A549 (cell line): ENCODE data around the gene HSPB2. TPM values are rescaled to one million over a fixed set of nuclear protein-coding genes. Genes with fewer than 3 reads are reported as not detected.
"Not testable (repeated sequence)": the region's sequence is repeated elsewhere in the genome, so short reads cannot be mapped to it uniquely, and the experiment has no call there.

Experiments used
- ATAC-seq, 2 experiments: fragments of 200-7000 bp in 1 of 2; fragments of >200 bp in 1 of 2; cut with Nextera tagmentation in 1 of 2; cut with Tn5 transposase in 1 of 2; 3 replicates each; pipeline versions ENCODE4 v1.8.0 to v1.9.1; 2018 to 2020; ENCODE audit warnings: mild to moderate bottlenecking in 1 of 2, moderate library complexity in 1 of 2
- CTCF ChIA-PET: fragments of 300-600 bp; sonication (Branson Sonifier 250); formaldehyde crosslinking; extraction: SDS; loops from one replicate; lab custom pipeline; 2021; ENCODE audit warnings: antibody characterized with exemption, inconsistent platforms; lab: Yijun Ruan, JAX
- POLR2A ChIA-PET: fragments of 350-600 bp; formaldehyde crosslinking; extraction: SDS; loops from one replicate; lab custom pipeline; 2021; ENCODE audit warnings: antibody characterized with exemption, inconsistent platforms; lab: Yijun Ruan, JAX
- DNase-seq, 2 experiments: peaks; one replicate each; pipeline versions ENCODE4 v3.0.0 to v3.0.0-alpha.2; 2011 to 2016; ENCODE audit warnings: low read depth in 1 of 2, low spot score in 1 of 2
- FAIRE-seq: peaks from 2 replicates; lab custom pipeline; 2011; peaks lifted over from hg19 to GRCh38; lab: Jason Lieb, UNC
- H3K27ac ChIP-seq, 2 experiments: fragments of >200 bp; sonication (Bioruptor Twin); formaldehyde crosslinking; 3 replicates each; pipeline ENCODE4 v1.5.1; 2016 to 2017
- H3K4me1 ChIP-seq: fragments of >200 bp; sonication (Bioruptor Twin); formaldehyde crosslinking; 3 replicates; pipeline ENCODE4 v1.6.1; 2016
- H3K4me2 ChIP-seq: fragments of >200 bp; sonication (Bioruptor Twin); formaldehyde crosslinking; 3 replicates; pipeline ENCODE4 v1.6.1; 2016
- H3K4me3 ChIP-seq: fragments of >200 bp; sonication (Bioruptor Twin); formaldehyde crosslinking; 3 replicates; pipeline ENCODE4 v1.5.1; 2016
- H3K9me3 ChIP-seq: fragments of >200 bp; sonication (Bioruptor Twin); formaldehyde crosslinking; 3 replicates; pipeline ENCODE4 v1.6.1; 2016
- ESRRA ChIP-seq: fragments of 150-350 bp; IDR thresholded peaks from 2 replicates; pipeline ENCODE4 v1.6.1; 2014; ENCODE audit warnings: mild to moderate bottlenecking, low read length, borderline replicate concordance
- FOSL2 ChIP-seq, 2 experiments: fragments of 450-650 bp in 1 of 2; fragments of >200 bp in 1 of 2; sonication (Bioruptor Twin) in 1 of 2; formaldehyde crosslinking; IDR thresholded peaks; 2 replicates each; pipeline versions ENCODE4 v1.5.0 to v1.6.1; 2016 to 2020; ENCODE audit warnings: mild to moderate bottlenecking in 1 of 2, moderate library complexity in 1 of 2
- HES2 ChIP-seq: fragments of >200 bp; sonication (Bioruptor Twin); formaldehyde crosslinking; IDR thresholded peaks from 2 replicates; pipeline ENCODE4 v1.6.1; 2016
- HMGXB4 ChIP-seq: fragments of 250-450 bp; sonication (Bioruptor Pico); IDR thresholded peaks from 2 replicates; pipeline ENCODE4 v1.5.0; 2021; ENCODE audit warnings: mild to moderate bottlenecking, moderate library complexity, borderline replicate concordance
- HOXB5 ChIP-seq: fragments of 250-450 bp; sonication (Bioruptor Pico); IDR thresholded peaks from 2 replicates; pipeline ENCODE4 v1.5.0; 2020; ENCODE audit warnings: mild to moderate bottlenecking, moderate library complexity
- JUN ChIP-seq, 2 experiments: fragments of >200 bp; sonication (Bioruptor Twin); formaldehyde crosslinking; IDR thresholded peaks; 2 replicates in 1 of 2; 3 replicates in 1 of 2; pipeline ENCODE4 v1.6.1; 2016 to 2017
- JUNB ChIP-seq: fragments of >200 bp; sonication (Bioruptor Twin); formaldehyde crosslinking; IDR thresholded peaks from 2 replicates; pipeline ENCODE4 v1.6.1; 2016
- MYC ChIP-seq: IDR thresholded peaks from 2 replicates; pipeline ENCODE4 v1.6.1; 2012; ENCODE audit warnings: mild to moderate bottlenecking, inconsistent platforms, low read length, improper control_type of control experiment, borderline replicate concordance
- NPAS2 ChIP-seq: fragments of 250-450 bp; sonication (Bioruptor Pico); IDR thresholded peaks from 2 replicates; pipeline ENCODE4 v1.8.0; 2022; ENCODE audit warnings: mild to moderate bottlenecking, moderate library complexity, borderline replicate concordance
- PHF8 ChIP-seq: fragments of 200-600 bp; sonication (generic); IDR thresholded peaks from 2 replicates; pipeline ENCODE4 v1.6.1; 2016; ENCODE audit warnings: low read depth, mild to moderate bottlenecking, antibody characterized with exemption, moderate library complexity, borderline replicate concordance
- POLR2A ChIP-seq: IDR thresholded peaks from 2 replicates; pipeline ENCODE4 v1.6.1; 2012; ENCODE audit warnings: mild to moderate bottlenecking, low read length
- RAD21 ChIP-seq, 2 experiments: fragments of >200 bp in 1 of 2; sonication (Bioruptor Twin) in 1 of 2; formaldehyde crosslinking in 1 of 2; IDR thresholded peaks in 1 of 2; conservative IDR thresholded peaks in 1 of 2; 2 replicates in 1 of 2; 3 replicates in 1 of 2; pipeline ENCODE4 v1.6.1; 2012 to 2018; ENCODE audit warnings: inconsistent platforms in 1 of 2
- RARB ChIP-seq: fragments of 250-450 bp; sonication (Bioruptor Pico); IDR thresholded peaks from 2 replicates; pipeline ENCODE4 v1.8.0; 2021; ENCODE audit warnings: mild to moderate bottlenecking, moderate library complexity
- RCOR1 ChIP-seq: fragments of 150-350 bp; IDR thresholded peaks from 2 replicates; pipeline ENCODE4 v1.6.1; 2014; ENCODE audit warnings: antibody characterized with exemption, low read length, low read depth
- RFX5 ChIP-seq: fragments of 450-650 bp; IDR thresholded peaks from 2 replicates; pipeline ENCODE4 v1.7.1; 2014; ENCODE audit warnings: antibody characterized with exemption, mild to moderate bottlenecking, moderate library complexity
- TFCP2L1 ChIP-seq: fragments of 250-450 bp; sonication (Bioruptor Pico); IDR thresholded peaks from 2 replicates; pipeline ENCODE4 v1.5.0; 2021; ENCODE audit warnings: mild to moderate bottlenecking
- ZC3H11A ChIP-seq: fragments of 450-650 bp; IDR thresholded peaks from 2 replicates; pipeline ENCODE4 v1.6.1; 2014; ENCODE audit warnings: antibody characterized with exemption, mild to moderate bottlenecking
- ZNF302 ChIP-seq: fragments of 250-450 bp; sonication (Bioruptor Pico); IDR thresholded peaks from 2 replicates; pipeline ENCODE4 v1.9.0; 2021; ENCODE audit warnings: inconsistent platforms, mild to moderate bottlenecking, moderate library complexity
- WGBS: methylation state at CpG from one replicate; pipeline ENCODE4 v1.1.6; 2017; ENCODE audit errors: missing lambda C conversion rate; 5-methylcytosine and 5-hydroxymethylcytosine counted together
- polyA plus RNA-seq, 4 experiments: library from polyadenylated mRNA; depleted of rRNA in 3 of 4; stranded (reverse); fragments of >200 nt; fragmentation: RNase III in 1 of 4; extraction: RNeasy Plus Mini Kit Qiagen cat#74134 plus additional on column Dnase treatment in 1 of 4; gene quantifications; 2 replicates in 3 of 4; 3 replicates in 1 of 4; pipeline ENCODE4 v1.2.3, GENCODE V29; 2011 to 2017
- TF ChIP-seq, protein P1 (sequence below): IDR thresholded peaks from 2 replicates; pipeline ENCODE4 v1.6.1; 2012
- TF ChIP-seq, protein P2 (sequence below): fragments of 200-600 bp; sonication (generic); IDR thresholded peaks from 2 replicates; pipeline ENCODE4 v1.6.1; 2016; ENCODE audit warnings: antibody characterized with exemption, mild to moderate bottlenecking, moderate library complexity

HSPB2 gene
- polyA plus RNA-seq, 2 of the 4 experiments (the other 2 are of a cell fraction): not detected

- H3K4me2 ChIP-seq: peak overlapping the region; percentile 84
- no peak for DNase-seq
- FAIRE-seq: no peak
- no peaks in the 10 kb centered on the region for H3K9me3 ChIP-seq
- H3K27ac ChIP-seq: peak overlapping the region; percentile 80 to 99
- H3K4me1 ChIP-seq: peaks cover 9% of the 10 kb centered on the region; the same call in 1 of the 3 replicates
- POLR2A ChIA-PET: interaction anchor here (1.1 kb wide), 1 partner anchor 47 kb away, joined by 7 read pairs; no protein-coding TSS in a partner anchor
- CTCF ChIA-PET: interaction anchor here (0.9 to 1.0 kb wide), 3 partner anchors 34 to 102 kb away, joined by 3 to 6 read pairs (median 3); no protein-coding TSS in a partner anchor
- TF ChIP-seq PHF8 (peak; percentile 28; the same call in 1 of the 2 replicates), JUN (IDR thresholded peaks at IDR 0.05) (no peak)
- ATAC-seq: peak; percentile 3 to 15; a peak in 3 of 6 replicates
- WGBS: 47% methylated on average over 6 of the region's 6 CpGs
- H3K4me3 ChIP-seq: peak overlapping the region; percentile 78
Observed at GRCh38 chr11:111879637-111879960, 32.9 kb upstream of the HSPB2 start.

GRCh38 chr11:111882202-111882601 is 30.3 kb upstream of the HSPB2 start:
- DNase-seq: no peak
- WGBS: 87% methylated on average over 5 of the region's 5 CpGs
- POLR2A ChIA-PET: interaction anchor here (1.7 kb wide), 1 partner anchor 45 kb away, joined by 7 read pairs; no protein-coding TSS in a partner anchor

GRCh38 chr11:111885053-111885452 is 27.5 kb upstream of the HSPB2 start:
- H3K9me3 ChIP-seq, CTCF ChIA-PET, H3K4me1 ChIP-seq, H3K4me2 ChIP-seq, FAIRE-seq, H3K27ac ChIP-seq, H3K4me3 ChIP-seq, ATAC-seq, POLR2A ChIA-PET, DNase-seq: not testable (repeated sequence)
- WGBS: 98% methylated on average over 4 of the region's 4 CpGs

More at GRCh38 chr11:111882202-111882601, 30.3 kb upstream of the HSPB2 start:
- Histone ChIP-seq H3K27ac (no peak overlapping the region), H3K4me2 (no peak overlapping the region), H3K9me3 (no peaks in the 10 kb centered on the region), H3K4me1 (peaks cover 9% of the 10 kb centered on the region; the same call in 1 of the 3 replicates), H3K4me3 (no peak overlapping the region)
- no peak for TF ChIP-seq HMGXB4 (CRISPR knock-in tag)
- no peak for TF ChIP-seq MYC
- no peak for TF ChIP-seq TFCP2L1
- TF ChIP-seq JUNB: no peak
- no peak for TF ChIP-seq RAD21 (conservative IDR thresholded peaks at IDR 0.05 in 1 of 2, IDR thresholded peaks at IDR 0.05 in 1 of 2)
- TF ChIP-seq, protein P1, sequence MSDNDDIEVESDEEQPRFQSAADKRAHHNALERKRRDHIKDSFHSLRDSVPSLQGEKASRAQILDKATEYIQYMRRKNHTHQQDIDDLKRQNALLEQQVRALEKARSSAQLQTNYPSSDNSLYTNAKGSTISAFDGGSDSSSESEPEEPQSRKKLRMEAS: no peak
- no peak for TF ChIP-seq RFX5
- no peak for TF ChIP-seq POLR2A
- no peak for TF ChIP-seq HOXB5 (CRISPR knock-in tag)
- TF ChIP-seq, protein P2, sequence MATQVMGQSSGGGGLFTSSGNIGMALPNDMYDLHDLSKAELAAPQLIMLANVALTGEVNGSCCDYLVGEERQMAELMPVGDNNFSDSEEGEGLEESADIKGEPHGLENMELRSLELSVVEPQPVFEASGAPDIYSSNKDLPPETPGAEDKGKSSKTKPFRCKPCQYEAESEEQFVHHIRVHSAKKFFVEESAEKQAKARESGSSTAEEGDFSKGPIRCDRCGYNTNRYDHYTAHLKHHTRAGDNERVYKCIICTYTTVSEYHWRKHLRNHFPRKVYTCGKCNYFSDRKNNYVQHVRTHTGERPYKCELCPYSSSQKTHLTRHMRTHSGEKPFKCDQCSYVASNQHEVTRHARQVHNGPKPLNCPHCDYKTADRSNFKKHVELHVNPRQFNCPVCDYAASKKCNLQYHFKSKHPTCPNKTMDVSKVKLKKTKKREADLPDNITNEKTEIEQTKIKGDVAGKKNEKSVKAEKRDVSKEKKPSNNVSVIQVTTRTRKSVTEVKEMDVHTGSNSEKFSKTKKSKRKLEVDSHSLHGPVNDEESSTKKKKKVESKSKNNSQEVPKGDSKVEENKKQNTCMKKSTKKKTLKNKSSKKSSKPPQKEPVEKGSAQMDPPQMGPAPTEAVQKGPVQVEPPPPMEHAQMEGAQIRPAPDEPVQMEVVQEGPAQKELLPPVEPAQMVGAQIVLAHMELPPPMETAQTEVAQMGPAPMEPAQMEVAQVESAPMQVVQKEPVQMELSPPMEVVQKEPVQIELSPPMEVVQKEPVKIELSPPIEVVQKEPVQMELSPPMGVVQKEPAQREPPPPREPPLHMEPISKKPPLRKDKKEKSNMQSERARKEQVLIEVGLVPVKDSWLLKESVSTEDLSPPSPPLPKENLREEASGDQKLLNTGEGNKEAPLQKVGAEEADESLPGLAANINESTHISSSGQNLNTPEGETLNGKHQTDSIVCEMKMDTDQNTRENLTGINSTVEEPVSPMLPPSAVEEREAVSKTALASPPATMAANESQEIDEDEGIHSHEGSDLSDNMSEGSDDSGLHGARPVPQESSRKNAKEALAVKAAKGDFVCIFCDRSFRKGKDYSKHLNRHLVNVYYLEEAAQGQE: no peak
- TF ChIP-seq RARB (CRISPR knock-in tag): no peak
- TF ChIP-seq ZC3H11A: no peak
- TF ChIP-seq FOSL2 (IDR thresholded peaks at IDR 0.05): no peak
- TF ChIP-seq FOSL2 (CRISPR knock-in tag; IDR thresholded peaks at IDR 0.05): no peak
- no peak for TF ChIP-seq ZNF302 (CRISPR knock-in tag)
- TF ChIP-seq PHF8: no peak
- no peak for TF ChIP-seq RCOR1
- TF ChIP-seq NPAS2 (CRISPR knock-in tag): no peak
- no peak for TF ChIP-seq ESRRA
- TF ChIP-seq HES2: no peak
- no peak for ATAC-seq
- CTCF ChIA-PET: interaction anchor here (0.9 to 1.5 kb wide), 4 partner anchors 11 to 100 kb away, joined by 3 to 4 read pairs (median 3); partner anchors contain the start of gene ALG9
- no peak for FAIRE-seq
